ENCODE results near the gene IRF2BPL.

DNA sequence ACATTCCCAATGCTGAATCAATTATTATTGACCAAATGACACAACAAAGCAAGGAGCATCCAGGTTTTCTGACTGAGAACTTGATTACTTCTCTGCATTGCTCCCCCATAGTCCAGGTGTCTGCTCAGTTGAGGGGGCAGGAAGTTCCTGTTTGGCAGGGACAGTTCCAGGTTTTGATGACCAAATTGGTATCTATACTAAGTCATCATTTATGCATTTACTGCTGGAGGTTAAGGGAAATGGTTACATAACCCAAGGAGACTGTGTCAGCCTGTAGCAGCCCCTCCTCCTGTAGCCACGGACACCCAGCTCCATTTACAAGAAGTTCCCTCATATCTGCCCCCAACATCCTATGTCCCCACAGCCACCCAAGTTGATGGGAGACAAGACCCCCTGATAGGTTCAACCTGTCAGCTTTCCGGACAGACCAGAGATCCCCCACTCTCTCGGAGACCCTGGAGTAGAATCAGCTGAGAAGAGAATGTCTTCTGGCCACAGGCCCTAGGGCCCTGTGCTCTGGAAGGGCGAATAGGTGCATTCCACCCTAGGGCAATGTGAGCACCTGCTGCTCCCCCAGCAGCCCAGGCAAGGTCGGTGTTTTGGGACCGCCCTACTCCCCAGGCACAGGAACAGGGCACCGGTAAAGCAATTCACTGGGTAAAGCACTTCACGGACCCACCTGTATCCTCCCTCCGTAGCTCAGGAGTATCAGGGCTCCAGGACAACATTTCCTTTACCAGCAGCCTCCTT, 23.6 kb downstream of the IRF2BPL start:
- TF ChIP-seq, protein P1, sequence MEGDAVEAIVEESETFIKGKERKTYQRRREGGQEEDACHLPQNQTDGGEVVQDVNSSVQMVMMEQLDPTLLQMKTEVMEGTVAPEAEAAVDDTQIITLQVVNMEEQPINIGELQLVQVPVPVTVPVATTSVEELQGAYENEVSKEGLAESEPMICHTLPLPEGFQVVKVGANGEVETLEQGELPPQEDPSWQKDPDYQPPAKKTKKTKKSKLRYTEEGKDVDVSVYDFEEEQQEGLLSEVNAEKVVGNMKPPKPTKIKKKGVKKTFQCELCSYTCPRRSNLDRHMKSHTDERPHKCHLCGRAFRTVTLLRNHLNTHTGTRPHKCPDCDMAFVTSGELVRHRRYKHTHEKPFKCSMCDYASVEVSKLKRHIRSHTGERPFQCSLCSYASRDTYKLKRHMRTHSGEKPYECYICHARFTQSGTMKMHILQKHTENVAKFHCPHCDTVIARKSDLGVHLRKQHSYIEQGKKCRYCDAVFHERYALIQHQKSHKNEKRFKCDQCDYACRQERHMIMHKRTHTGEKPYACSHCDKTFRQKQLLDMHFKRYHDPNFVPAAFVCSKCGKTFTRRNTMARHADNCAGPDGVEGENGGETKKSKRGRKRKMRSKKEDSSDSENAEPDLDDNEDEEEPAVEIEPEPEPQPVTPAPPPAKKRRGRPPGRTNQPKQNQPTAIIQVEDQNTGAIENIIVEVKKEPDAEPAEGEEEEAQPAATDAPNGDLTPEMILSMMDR (IDR thresholded peaks at IDR 0.05): no peak
- TF ChIP-seq POLR2A (IDR thresholded peaks at IDR 0.05) (no peak), POLR2AphosphoS5 (IDR thresholded peaks at IDR 0.05) (no peak)

Data from prostate gland (tissue), 2 donors.